CD4-positive, alpha-beta T cell treated with Interleukin-2 at 100 ng/mL for 4 hours (primary cell): ENCODE data around the gene LURAP1L.
"Not testable (repeated sequence)": the region's sequence is repeated elsewhere in the genome, so short reads cannot be mapped to it uniquely, and the experiment has no call there.

Experiments used
- DNase-seq: peaks from one replicate; pipeline ENCODE4 v3.0.0-alpha.2; 2020; ENCODE audit warnings: low spot score

The LURAP1L gene

DNA sequence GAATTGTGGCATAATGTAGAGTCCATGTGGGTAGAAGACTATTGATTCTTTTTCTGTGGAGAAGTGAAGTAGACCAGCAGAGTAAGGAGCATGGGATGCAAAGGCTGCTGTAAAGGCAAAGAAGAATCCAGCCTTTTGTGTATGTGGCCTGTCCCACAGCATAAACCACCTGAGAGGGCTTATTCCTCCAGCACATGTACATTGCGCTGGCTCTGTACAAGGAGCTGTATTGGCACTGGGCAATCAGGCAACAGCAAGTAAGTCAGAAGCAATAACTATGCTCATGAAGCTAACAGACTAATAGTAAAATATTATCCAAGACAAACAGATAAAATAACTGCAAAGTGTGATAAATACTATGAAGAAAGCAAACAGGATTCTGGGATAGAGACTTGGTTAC, 86.2 kb downstream of the LURAP1L start:
- no peak for DNase-seq

DNA sequence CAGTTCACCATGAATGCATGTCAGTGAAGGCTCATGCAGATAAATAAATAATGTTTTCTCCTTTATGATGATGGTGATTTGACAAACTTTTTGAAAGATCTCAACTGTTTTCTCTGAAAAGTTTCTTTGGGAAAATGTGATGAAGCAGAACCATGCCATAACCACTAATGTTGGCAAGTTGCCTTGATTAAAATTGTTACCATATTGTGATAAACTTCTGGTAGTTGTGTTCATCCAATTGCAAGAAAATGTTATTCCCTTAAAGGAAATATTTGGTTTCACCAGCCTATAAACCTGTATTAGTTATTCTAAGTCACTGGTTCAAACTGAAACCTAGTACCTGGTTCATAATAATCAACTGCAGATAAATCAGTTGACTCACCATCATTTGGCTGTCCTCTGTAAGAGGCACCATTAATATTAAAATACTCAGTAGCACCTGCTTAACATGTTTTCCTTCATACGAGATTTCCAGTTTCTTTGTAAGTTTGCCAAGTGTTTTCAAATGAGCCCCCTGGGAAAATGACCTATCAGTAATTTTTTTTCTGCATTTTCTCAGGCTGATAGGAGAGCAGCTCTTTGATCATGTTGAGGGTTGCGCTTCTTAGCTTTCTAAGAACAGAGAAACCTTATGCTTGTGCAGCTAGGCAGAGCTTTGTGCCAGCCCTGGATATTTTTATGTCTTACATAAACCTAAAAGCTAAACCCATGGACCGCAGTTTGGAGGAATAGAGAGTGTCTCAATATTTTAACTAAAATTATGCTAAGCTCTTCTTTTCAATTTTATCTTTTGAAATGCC, 88.0 kb downstream of the LURAP1L start:
- DNase-seq = no peak

DNA sequence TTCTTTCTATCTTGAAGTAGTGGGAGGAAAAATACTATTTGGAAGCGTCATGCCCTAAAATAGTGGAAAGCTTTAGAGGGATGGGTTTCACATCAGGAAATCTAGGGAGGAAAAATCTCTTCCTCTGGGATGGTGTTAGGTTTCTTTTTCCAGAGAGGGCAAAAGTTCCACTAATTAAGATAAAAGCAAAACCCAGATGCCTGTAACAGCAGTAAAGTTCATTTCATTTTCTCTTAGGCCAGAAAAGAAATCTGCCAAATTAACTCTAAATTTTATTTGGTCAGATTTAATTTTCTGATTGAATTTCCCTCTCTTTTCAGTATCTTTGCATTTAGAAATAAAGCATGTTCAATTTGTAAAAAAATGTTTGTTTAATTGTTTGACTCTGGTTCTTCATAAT, 88.8 kb downstream of the LURAP1L start:
- no peak for DNase-seq

DNA sequence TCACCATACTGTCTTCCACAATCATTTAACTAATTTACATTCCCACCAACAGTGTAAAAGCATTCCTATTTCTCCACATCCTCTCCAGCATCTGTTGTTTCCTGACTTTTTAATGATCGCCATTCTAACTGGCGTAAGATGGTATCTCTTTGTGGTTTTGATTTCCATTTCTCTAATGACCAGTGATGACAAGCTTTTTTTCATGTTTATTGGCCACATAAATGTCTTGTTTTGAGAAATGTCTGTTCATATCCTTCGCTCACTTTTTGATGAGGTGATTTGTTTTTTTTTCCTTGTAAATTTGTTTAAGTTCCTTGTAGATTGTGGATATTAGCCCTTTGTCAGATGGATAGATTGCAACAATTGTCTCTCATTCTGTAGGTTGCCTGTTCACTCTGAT, 90.6 kb downstream of the LURAP1L start:
- not testable (repeated sequence) for DNase-seq
